BJ (cell line): ENCODE data around the gene FUT8. TPM values are rescaled to one million over a fixed set of nuclear protein-coding genes. Genes with fewer than 3 reads are reported as not detected.

Experiments used
- CTCF ChIA-PET: fragments of 350-600 bp; formaldehyde crosslinking; extraction: SDS; loops from one replicate; lab custom pipeline; 2021; ENCODE audit warnings: antibody characterized with exemption, inconsistent platforms; lab: Yijun Ruan, JAX
- POLR2A ChIA-PET: fragments of 300-600 bp; sonication (Branson Sonifier 250); formaldehyde crosslinking; extraction: SDS; loops from one replicate; lab custom pipeline; 2021; ENCODE audit warnings: antibody characterized with exemption; lab: Charles Lee
- DNase-seq: peaks from one replicate; pipeline ENCODE4 v3.0.0-alpha.2; 2011; ENCODE audit warnings: low read depth
- H3K27me3 ChIP-seq: 2 replicates; pipeline ENCODE4 v1.6.0; 2011; ENCODE audit warnings: low read length; ENCODE audit not compliant: control insufficient read depth, insufficient read depth
- H3K36me3 ChIP-seq: 2 replicates; pipeline ENCODE4 v1.5.1; 2011; ENCODE audit warnings: low read length; ENCODE audit not compliant: control insufficient read depth, insufficient read depth
- H3K4me3 ChIP-seq: 2 replicates; pipeline ENCODE4 v1.5.1; 2011; ENCODE audit warnings: low read depth, mild to moderate bottlenecking, control low read depth, low read length
- polyA plus RNA-seq: library from polyadenylated mRNA; depleted of rRNA; stranded (reverse); fragments of >200 nt; gene quantifications from 2 replicates; pipeline ENCODE4 v1.2.3, GENCODE V29; 2011
- TF ChIP-seq, protein P1 (sequence below): IDR thresholded peaks from 2 replicates; pipeline ENCODE4 v1.5.1; 2011; ENCODE audit warnings: low read depth, mild to moderate bottlenecking, control low read depth, inconsistent platforms, low read length, moderate library complexity; ENCODE audit not compliant: insufficient read depth

The FUT8 gene
- polyA plus RNA-seq, 1 experiment = 14.7 TPM

DNA sequence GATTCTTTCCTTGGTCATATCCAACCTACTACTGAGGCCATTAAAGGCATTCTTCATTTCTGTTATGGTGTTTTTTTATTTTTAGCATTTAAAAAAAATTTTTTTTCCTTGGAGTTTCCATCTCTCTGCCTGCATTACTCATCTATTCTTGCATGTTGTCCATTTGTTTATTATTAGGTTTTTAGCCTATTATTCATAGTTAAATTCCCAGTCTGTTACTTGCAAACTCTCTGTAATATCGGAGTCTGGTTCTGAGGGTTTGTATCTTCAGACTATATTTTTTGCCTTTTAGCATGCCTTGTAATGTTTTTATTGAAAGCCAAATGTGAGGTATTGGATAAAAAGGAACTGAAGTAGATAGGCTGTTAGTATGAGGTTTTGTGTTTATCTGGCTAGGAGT, 284.3 kb downstream of the FUT8 start:
- TF ChIP-seq, protein P1, sequence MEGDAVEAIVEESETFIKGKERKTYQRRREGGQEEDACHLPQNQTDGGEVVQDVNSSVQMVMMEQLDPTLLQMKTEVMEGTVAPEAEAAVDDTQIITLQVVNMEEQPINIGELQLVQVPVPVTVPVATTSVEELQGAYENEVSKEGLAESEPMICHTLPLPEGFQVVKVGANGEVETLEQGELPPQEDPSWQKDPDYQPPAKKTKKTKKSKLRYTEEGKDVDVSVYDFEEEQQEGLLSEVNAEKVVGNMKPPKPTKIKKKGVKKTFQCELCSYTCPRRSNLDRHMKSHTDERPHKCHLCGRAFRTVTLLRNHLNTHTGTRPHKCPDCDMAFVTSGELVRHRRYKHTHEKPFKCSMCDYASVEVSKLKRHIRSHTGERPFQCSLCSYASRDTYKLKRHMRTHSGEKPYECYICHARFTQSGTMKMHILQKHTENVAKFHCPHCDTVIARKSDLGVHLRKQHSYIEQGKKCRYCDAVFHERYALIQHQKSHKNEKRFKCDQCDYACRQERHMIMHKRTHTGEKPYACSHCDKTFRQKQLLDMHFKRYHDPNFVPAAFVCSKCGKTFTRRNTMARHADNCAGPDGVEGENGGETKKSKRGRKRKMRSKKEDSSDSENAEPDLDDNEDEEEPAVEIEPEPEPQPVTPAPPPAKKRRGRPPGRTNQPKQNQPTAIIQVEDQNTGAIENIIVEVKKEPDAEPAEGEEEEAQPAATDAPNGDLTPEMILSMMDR = no peak
- ChIA-PET POLR2A (interaction anchor here (0.6 kb wide), 2 partner anchors 284 to 378 kb away, joined by 3 to 4 read pairs; partner anchors contain the start of gene FUT8), CTCF (interaction anchor here (0.9 kb wide), 1 partner anchor 36 kb away, joined by 3 read pairs; no protein-coding TSS in a partner anchor)
- no peaks in the 10 kb centered on the region for H3K27me3 ChIP-seq
- no peaks in the 10 kb centered on the region for H3K36me3 ChIP-seq
- H3K4me3 ChIP-seq = no peak overlapping the region
- DNase-seq = peak; percentile 20

DNA sequence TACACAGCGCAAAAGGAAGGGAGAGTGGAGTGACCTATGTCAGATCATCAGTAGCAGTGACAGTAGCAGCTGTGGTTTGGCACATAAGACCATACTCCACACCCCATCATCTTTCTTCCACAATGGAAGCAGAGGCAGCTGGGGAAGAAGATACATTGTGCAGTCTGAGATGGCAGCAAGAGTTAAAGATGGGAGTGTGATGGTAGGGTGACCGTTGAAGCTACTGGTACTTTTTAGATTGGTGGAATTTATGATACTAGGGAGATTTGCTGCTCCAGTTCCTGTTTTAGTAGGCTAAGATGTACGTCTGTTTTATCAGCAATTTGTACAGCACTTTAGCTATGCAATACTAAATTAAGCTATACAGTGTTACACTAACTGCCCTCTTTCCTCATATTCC, 291.0 kb downstream of the FUT8 start:
- Histone ChIP-seq H3K4me3 (no peak overlapping the region), H3K27me3 (no peaks in the 10 kb centered on the region), H3K36me3 (no peaks in the 10 kb centered on the region)
- POLR2A ChIA-PET = no interaction called here
- CTCF ChIA-PET = interaction anchor here (0.7 to 1.1 kb wide), 3 partner anchors 17 to 319 kb away, joined by 3 to 4 read pairs (median 3); no protein-coding TSS in a partner anchor
- TF ChIP-seq, protein P1 = no peak
- no peak for DNase-seq

DNA sequence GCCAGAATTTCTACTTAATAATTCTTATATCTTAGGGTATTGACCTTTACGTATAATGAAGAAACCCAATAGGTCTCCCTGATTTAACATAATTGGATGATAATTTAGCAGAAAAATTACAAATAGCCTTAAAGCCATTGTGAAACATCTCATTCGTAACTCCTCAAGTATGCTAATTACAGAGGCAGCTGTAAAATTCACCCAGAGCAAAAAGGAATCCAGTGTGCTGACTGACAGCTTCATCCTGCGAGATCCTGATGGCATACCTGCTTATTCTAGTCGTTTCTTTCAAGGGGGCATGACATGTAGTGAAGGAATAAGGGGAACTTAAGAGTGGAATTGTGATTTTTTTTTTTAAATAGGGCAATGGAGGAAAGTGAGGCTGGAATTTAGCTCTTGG, 291.5 kb downstream of the FUT8 start:
- no peaks in the 10 kb centered on the region for H3K36me3 ChIP-seq
- no peaks in the 10 kb centered on the region for H3K27me3 ChIP-seq
- TF ChIP-seq, protein P1 = no peak
- no peak for DNase-seq
- ChIA-PET POLR2A (no interaction called here), CTCF (interaction anchor here (0.7 to 1.1 kb wide), 3 partner anchors 18 to 319 kb away, joined by 3 to 4 read pairs (median 3); no protein-coding TSS in a partner anchor)
- no peak overlapping the region for H3K4me3 ChIP-seq

DNA sequence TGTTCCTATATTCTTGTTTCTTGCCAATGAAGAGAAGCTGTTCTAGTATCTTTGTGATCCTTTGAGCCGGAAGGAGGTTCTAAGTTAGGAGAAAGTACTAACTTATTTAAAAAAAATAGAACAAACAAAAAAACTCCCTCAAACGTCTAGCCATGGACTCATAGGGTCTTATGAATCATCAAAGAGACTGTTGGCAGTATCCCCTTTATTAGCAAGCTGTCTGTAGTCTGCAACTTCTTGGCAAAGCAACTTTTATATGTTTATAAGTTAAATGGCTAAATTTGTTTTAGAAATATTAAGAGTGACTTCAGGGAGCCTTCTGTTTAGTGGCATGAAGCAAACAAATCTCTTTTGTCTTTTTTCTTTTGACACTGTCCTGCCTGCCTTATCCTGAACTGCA, 291.9 kb downstream of the FUT8 start:
- TF ChIP-seq, protein P1 = no peak

DNA sequence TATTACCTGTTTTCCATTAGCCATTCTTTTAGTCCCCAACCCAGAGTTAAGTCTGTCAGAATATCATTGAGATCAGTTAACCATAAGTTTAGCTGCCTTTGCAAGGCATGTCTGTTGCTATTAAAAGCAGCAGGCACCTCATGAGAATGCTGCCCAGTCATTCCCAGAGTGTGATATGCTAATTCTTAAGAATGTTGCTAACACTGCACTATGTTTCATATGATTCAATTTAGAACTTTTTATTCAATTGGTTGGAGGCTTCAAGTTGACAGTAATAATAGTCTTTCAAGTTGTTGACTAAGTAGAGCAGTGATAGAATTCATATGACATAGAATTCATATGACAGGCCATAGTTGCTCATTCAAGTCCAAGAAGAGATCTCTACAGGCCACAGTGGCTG, 292.3 kb downstream of the FUT8 start:
- TF ChIP-seq, protein P1 = no peak
- H3K27me3 ChIP-seq = no peaks in the 10 kb centered on the region
- no peak for DNase-seq
- ChIA-PET POLR2A (no interaction called here), CTCF (no interaction called here)
- H3K36me3 ChIP-seq = no peaks in the 10 kb centered on the region
- no peak overlapping the region for H3K4me3 ChIP-seq

More for the DNA sequence above, 291.9 kb downstream of the FUT8 start:
- H3K4me3 ChIP-seq = no peak overlapping the region
- H3K36me3 ChIP-seq = no peaks in the 10 kb centered on the region
- ChIA-PET CTCF (interaction anchor here (0.8 kb wide), 1 partner anchor 17 kb away, joined by 4 read pairs; no protein-coding TSS in a partner anchor), POLR2A (no interaction called here)
- DNase-seq = no peak
- H3K27me3 ChIP-seq = no peaks in the 10 kb centered on the region
